ENCODE data around the gene PDIA6.
"Not testable (repeated sequence)": the region's sequence is repeated elsewhere in the genome, so short reads cannot be mapped to it uniquely, and the experiment has no call there.

Gene PDIA6

GRCh38 chr2:10810202-10811161 is 2.1 kb downstream of the PDIA6 start:
- DNase-seq (ENCODE audit: low read depth) = no peak

DNA sequence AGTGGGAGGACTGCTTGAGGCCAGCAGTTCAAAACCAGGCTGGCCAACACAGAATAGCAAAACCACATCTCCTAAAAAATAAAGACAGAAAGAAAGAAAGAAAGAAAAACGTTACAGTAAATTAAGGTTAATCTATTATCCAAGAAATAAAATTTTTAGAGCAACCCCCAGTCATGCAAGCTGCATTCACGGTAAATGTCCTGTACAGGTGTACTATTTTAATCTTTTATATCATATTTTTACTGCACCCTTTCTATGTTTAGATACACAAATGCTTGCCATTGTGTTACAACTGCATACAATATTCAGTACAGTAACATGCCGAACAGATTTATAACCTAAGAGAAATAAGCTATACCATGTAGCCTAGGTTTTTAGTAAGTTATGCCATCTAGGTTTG is 6.0 kb downstream of the PDIA6 start:
- no peak for DNase-seq (ENCODE audit: low read depth)

- not testable (repeated sequence) for DNase-seq (ENCODE audit: low read depth)
Observed at GRCh38 chr2:10805990-10806389, 6.6 kb downstream of the PDIA6 start.

GRCh38 chr2:10802657-10803056 is 9.9 kb downstream of the PDIA6 start:
- DNase-seq (ENCODE audit: low read depth) = no peak

DNA sequence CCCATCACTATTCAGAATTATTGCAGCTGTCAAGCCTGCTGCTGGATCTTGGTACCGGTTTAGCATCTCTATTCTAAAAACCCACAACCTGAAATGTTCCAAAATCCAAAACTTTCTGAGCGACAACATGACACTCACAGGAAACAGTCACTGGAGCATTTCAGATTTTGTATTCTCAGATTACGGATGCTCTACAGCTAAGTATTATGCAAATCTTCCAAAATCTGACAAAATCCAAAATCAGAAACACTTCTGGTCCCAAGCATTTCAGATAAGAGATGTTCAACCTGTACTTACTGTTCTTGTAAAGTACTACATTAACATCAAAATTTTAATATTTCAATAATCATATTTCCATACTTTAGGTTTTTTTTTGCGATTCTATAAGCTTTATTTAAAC is 12.4 kb downstream of the PDIA6 start:
- no peak for DNase-seq (ENCODE audit: low read depth)

DNA sequence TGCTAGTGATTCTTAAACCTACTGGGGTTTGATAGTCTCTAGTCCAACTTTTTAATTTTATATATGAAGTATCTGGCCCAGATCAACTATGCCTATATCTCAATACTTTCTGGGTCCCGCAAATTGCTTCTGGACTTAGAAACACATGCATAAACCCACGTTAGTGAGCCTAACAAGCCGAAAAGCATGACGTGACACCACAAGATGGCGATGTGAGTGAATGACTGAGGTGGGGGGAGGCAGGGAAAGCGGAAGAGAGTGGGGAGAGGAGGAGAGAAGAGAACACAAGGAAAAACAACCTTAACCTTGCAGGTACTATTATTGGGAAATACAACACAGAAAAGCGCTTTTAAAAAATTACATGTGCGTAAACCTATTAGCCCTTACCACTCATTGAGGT is 13.8 kb downstream of the PDIA6 start:
- no peak for DNase-seq (ENCODE audit: low read depth)

GRCh38 chr2:10796703-10797102 is 15.9 kb downstream of the PDIA6 start:
- no peak for DNase-seq (ENCODE audit: low read depth)

DNA sequence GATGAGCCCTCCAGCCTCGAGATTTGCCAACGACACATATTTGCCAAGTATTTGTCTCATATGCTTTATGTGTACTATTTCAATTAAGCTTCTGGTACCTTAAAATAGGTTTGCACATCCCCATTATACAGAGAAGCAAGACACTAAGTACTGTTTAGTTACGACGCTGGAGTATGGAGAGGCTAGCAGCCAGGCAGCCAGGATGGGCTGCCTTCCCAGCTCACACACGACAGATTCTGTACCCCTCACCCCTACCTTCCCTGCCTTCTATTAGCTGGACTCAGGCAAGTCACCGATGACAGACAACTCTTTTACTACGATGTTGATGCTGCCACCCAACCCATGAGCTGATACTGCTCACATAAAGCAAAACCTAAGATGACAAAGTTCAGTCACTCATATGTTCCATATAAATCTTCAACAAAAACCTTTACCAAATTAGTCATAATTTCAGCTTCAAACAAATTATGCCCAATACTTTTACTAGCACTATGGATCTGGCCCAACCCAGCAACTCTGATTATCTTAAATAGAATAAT is 17.0 kb downstream of the PDIA6 start:
- no peak for DNase-seq (ENCODE audit: low read depth)

DNA sequence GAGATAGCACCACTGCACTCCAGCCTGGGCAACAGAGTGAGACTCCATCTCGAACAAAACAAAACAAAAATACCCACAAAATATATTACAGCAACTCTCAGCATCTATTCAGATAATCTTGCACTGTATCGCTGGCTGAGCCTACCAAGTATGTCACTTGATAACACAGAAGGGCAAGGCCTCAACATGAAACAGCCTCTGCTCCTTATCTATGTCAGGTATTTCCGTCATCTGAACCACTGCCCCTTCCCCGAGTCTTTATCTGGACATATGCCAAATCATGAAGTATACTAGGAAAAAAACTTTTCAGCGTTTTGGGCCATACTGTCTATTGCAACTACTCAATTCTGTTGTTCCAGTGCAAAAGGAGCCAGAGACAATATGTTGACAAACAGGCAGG is 17.7 kb downstream of the PDIA6 start:
- no peak for DNase-seq (ENCODE audit: low read depth)

GRCh38 chr2:10793816-10794215 is 18.8 kb downstream of the PDIA6 start:
- no peak for DNase-seq (ENCODE audit: low read depth)

GRCh38 chr2:10792660-10793400 is 19.8 kb downstream of the PDIA6 start:
- DNase-seq (ENCODE audit: low read depth) = no peak

DNA sequence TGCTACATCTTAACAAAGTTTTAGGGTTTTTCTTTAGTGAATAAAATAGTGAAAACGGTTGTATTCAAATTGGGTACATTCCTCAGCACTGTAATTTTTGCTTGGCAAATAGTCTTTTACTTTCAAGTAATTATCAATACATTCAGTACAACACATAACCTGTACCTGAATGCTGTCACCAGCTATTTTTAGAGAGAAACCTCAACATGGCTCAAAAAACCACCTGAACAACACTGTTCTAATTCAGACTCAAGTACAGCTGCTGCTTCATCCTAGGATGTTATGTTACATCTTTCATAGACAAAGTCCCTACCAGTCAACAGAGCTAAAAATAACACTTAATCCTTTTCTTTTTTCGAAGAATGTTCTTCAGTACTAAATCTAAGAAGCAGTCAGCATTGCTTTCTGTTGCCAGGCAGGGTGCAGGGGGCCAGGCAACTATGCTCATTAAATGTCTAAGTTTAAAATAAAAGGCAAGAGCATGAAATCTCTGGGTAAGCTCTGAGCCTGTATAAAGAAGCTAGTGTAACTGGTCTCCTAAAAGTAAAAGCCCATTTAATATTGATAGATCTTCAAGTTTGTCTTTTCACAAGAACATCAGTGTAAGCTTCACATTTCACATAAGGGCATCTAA is 20.5 kb downstream of the PDIA6 start:
- no peak for DNase-seq (ENCODE audit: low read depth)

- no peak for DNase-seq (ENCODE audit: low read depth)
Observed at GRCh38 chr2:10790228-10790973, 22.2 kb downstream of the PDIA6 start.

GRCh38 chr2:10788855-10789254 is 23.7 kb downstream of the PDIA6 start:
- DNase-seq (ENCODE audit: low read depth) = no peak

DNA sequence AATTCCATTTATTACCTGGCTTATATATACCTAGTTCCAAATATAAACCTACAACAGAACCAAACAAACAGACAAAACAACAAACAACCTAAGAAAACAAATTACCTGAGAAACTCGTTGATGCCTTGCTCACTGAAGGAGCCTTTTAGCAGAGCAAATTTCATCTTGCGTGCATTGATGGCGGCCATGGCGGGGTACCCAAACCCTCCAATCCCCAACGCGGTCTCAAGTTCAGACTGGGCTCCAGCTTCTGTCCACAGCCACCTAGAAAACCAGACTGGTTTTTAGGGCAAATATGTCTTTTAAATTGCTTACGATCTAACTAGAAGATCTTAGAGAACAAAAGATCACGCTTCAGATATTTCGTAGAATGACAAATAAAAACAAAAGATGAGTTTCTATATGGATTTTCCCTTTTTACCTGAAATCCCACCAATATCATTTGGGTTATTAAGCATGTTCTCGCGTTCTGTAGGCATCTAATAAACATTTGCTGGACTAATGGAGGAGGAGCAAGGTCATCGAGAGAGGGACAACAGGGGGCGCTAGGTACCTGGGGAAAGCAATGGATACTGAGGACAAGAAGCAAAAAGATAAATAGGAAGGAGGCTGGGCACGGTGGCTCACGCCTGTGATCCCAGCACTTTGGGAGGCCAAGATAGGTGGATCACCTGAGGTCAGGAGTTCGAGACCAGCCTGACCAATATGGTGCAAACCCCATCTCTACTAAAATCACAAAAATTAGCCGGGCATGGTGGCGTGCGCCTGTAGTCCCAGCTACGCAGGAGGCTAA is 25.2 kb downstream of the PDIA6 start:
- DNase-seq (ENCODE audit: low read depth) = no peak

- no peak for DNase-seq (ENCODE audit: low read depth)
Observed at GRCh38 chr2:10786240-10786982, 26.2 kb downstream of the PDIA6 start.

- no peak for DNase-seq (ENCODE audit: low read depth)
Observed at GRCh38 chr2:10785260-10785659, 27.3 kb downstream of the PDIA6 start.

GRCh38 chr2:10784719-10785118 is 27.9 kb downstream of the PDIA6 start:
- DNase-seq (ENCODE audit: low read depth) = no peak

DNA sequence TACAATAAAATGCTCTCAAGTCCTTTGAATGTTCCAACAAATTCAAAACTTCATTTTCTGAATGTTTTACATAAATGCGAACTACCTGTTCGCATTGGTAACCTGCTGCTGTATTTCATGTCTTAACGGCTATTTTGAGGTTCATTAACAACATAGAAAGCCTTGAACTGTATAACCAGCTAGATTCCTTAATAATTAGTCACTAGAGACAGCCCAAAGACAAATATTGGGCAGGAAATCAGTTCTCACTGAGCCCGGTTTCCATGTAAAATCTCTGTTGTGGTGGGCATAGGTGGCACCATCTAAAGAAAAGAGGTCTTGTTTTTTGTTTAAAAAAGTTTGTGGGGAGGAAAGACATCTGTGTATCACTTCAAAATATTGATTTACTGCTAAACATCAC is 29.2 kb downstream of the PDIA6 start:
- DNase-seq (ENCODE audit: low read depth) = no peak

GRCh38 chr2:10781746-10782145 is 30.8 kb downstream of the PDIA6 start:
- DNase-seq (ENCODE audit: low read depth) = no peak
